DND-41 (cell line): Measurements from ENCODE around the gene MAP3K1.

Experiments used
- ATAC-seq: fragments of 200-7000 bp; cut with Tn5 transposase; 3 replicates; pipeline ENCODE4 v1.9.1; 2021; ENCODE audit warnings: low read depth; ENCODE audit not compliant: insufficient read depth
- DNase-seq: peaks from one replicate; pipeline ENCODE4 v3.0.0-alpha.2; 2020
- H2AFZ ChIP-seq: 2 replicates; pipeline ENCODE4 v1.6.0; 2012; ENCODE audit warnings: low read depth, low read length
- H3K27ac ChIP-seq: 2 replicates; pipeline ENCODE4 v1.5.1; 2012; ENCODE audit warnings: low read length, inconsistent platforms
- H3K27me3 ChIP-seq: fragments of 200-600 bp; sonication (generic); 2 replicates; pipeline ENCODE4 v1.6.0; 2012; ENCODE audit warnings: low read length, mild to moderate bottlenecking, inconsistent platforms; ENCODE audit not compliant: insufficient read depth, poor library complexity
- H3K36me3 ChIP-seq: 2 replicates; pipeline ENCODE4 v1.5.1; 2012; ENCODE audit warnings: low read length, inconsistent platforms; ENCODE audit not compliant: insufficient read depth
- H3K4me1 ChIP-seq: 2 replicates; pipeline ENCODE4 v1.5.1; 2012; ENCODE audit warnings: mild to moderate bottlenecking, low read length; ENCODE audit not compliant: insufficient read depth
- H3K4me2 ChIP-seq: 2 replicates; pipeline ENCODE4 v1.6.0; 2012; ENCODE audit warnings: mild to moderate bottlenecking, moderate library complexity, low read length, inconsistent platforms; ENCODE audit not compliant: insufficient read depth
- H3K4me3 ChIP-seq, 2 experiments: fragments of 200-600 bp in 1 of 2; shearing (Covaris generic) in 1 of 2; 2 replicates each; pipeline ENCODE4 v1.5.1; 2012 to 2016; ENCODE audit warnings: inconsistent platforms in 2 of 2, low read length in 2 of 2, mild to moderate bottlenecking in 2 of 2, low read depth in 1 of 2, moderate library complexity in 1 of 2
- H3K79me2 ChIP-seq: 2 replicates; pipeline ENCODE4 v1.6.0; 2012; ENCODE audit warnings: low read length, inconsistent platforms; ENCODE audit not compliant: insufficient read depth
- H3K9ac ChIP-seq: 2 replicates; pipeline ENCODE4 v1.6.0; 2012; ENCODE audit warnings: low read depth, mild to moderate bottlenecking, inconsistent platforms, low read length, moderate library complexity
- H3K9me3 ChIP-seq: 2 replicates; pipeline ENCODE4 v1.5.1; 2012; ENCODE audit warnings: low read length, moderate library complexity, mild to moderate bottlenecking, inconsistent platforms; ENCODE audit not compliant: insufficient read depth, severe bottlenecking
- H4K20me1 ChIP-seq: 2 replicates; pipeline ENCODE4 v1.6.0; 2012; ENCODE audit warnings: low read length; ENCODE audit not compliant: insufficient read depth
- CTCF ChIP-seq: IDR thresholded peaks from 2 replicates; pipeline ENCODE4 v1.5.1; 2012; ENCODE audit warnings: borderline replicate concordance, low read length, moderate library complexity, mild to moderate bottlenecking; ENCODE audit not compliant: poor library complexity, severe bottlenecking; ENCODE audit errors: extremely low read depth
- EZH2 ChIP-seq: IDR thresholded peaks from 3 replicates; pipeline ENCODE4 v1.6.1; 2012; ENCODE audit warnings: borderline replicate concordance, low read depth, mild to moderate bottlenecking, moderate library complexity, low read length, inconsistent platforms; ENCODE audit not compliant: severe bottlenecking

The MAP3K1 gene

GRCh38 chr5:56913766-56914165 lies 98.4 kb downstream of the MAP3K1 start:
- ATAC-seq: no peak
- no peak overlapping the region for H3K4me3 ChIP-seq
- no peaks in the 10 kb centered on the region for H3K9me3 ChIP-seq
- no peaks in the 10 kb centered on the region for H3K79me2 ChIP-seq
- no peak overlapping the region for H3K9ac ChIP-seq
- no peak for DNase-seq
- no peak overlapping the region for H3K27ac ChIP-seq
- TF ChIP-seq CTCF (no peak), EZH2 (no peak)
- no peaks in the 10 kb centered on the region for H4K20me1 ChIP-seq
- no peak overlapping the region for H3K4me2 ChIP-seq
- H3K27me3 ChIP-seq: no peaks in the 10 kb centered on the region
- no peaks in the 10 kb centered on the region for H3K36me3 ChIP-seq
- H2AFZ ChIP-seq: no peak overlapping the region
- H3K4me1 ChIP-seq: peaks cover 23% of the 10 kb centered on the region

GRCh38 chr5:56914678-56915077 lies 99.3 kb downstream of the MAP3K1 start:
- Histone ChIP-seq H3K36me3 (no peaks in the 10 kb centered on the region), H3K9ac (no peak overlapping the region), H4K20me1 (no peaks in the 10 kb centered on the region), H3K4me1 (peaks cover 15% of the 10 kb centered on the region), H3K27me3 (no peaks in the 10 kb centered on the region), H2AFZ (no peak overlapping the region), H3K4me3 (no peak overlapping the region), H3K4me2 (no peak overlapping the region), H3K9me3 (no peaks in the 10 kb centered on the region), H3K27ac (no peak overlapping the region), H3K79me2 (no peaks in the 10 kb centered on the region)
- no peak for TF ChIP-seq EZH2
- no peak for TF ChIP-seq CTCF
- no peak for DNase-seq
- ATAC-seq: no peak

GRCh38 chr5:56917534-56917933 lies 102.2 kb downstream of the MAP3K1 start:
- Histone ChIP-seq H3K4me3 (no peak overlapping the region), H3K9ac (no peak overlapping the region), H3K4me1 (no peaks in the 10 kb centered on the region), H3K27ac (no peak overlapping the region), H3K36me3 (peaks cover 20% of the 10 kb centered on the region), H3K9me3 (no peaks in the 10 kb centered on the region), H2AFZ (no peak overlapping the region), H3K4me2 (no peak overlapping the region), H3K27me3 (no peaks in the 10 kb centered on the region), H4K20me1 (no peaks in the 10 kb centered on the region), H3K79me2 (no peaks in the 10 kb centered on the region)
- DNase-seq: no peak
- TF ChIP-seq CTCF (no peak), EZH2 (no peak)
- ATAC-seq: no peak

- no peak overlapping the region for H3K9ac ChIP-seq
- no peak overlapping the region for H3K4me3 ChIP-seq
- no peaks in the 10 kb centered on the region for H3K9me3 ChIP-seq
- ATAC-seq (no peak), DNase-seq (no peak)
- TF ChIP-seq EZH2 (no peak), CTCF (no peak)
- no peak overlapping the region for H3K4me2 ChIP-seq
- H3K27ac ChIP-seq: no peak overlapping the region
- H3K36me3 ChIP-seq: peaks cover 25% of the 10 kb centered on the region
- no peaks in the 10 kb centered on the region for H3K79me2 ChIP-seq
- no peaks in the 10 kb centered on the region for H4K20me1 ChIP-seq
- H2AFZ ChIP-seq: no peak overlapping the region
- H3K27me3 ChIP-seq: no peaks in the 10 kb centered on the region
- H3K4me1 ChIP-seq: no peaks in the 10 kb centered on the region
Measured at GRCh38 chr5:56918054-56918453, 102.7 kb downstream of the MAP3K1 start.
